SKM-1 (cell line): ENCODE measurements around the gene HERC2.

ENCODE experiments used
- DNase-seq: peaks from one replicate; lab custom pipeline; 2025; ENCODE audit not compliant: unreplicated experiment; lab: John Stamatoyannopoulos, UW

The HERC2 gene

DNA sequence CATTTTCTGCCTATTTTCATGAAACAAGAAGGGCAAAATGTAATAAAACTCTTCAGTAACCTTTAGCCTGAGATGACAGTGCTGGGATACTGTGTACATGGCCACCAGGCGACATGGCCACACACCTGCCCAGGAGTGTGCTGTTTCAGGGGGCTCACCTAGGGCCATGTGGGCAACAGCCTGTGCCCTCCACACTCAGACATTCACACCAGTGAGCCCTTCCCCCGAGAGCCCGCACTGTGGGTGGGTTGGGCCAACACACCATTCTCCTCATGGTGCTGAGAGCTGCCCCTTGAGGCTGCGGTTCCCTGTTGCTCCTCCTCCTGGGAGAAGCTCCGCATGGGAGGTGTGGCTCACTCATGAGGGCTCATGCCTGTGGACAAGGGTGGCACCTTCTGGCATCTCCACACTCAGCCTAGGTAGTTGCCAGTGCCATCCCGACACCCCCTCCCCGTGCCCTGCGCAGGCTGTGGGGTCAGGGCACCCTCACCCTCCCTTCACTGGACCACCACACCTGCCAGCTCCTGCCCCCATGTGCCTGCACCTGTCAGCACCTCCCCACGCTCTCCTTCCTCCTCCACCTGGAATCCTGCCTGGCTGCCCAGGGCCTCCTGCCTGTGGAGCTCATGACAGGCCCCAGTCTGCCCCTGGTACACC lies 242.5 kb downstream of the HERC2 start:
- DNase-seq, result no peak

DNA sequence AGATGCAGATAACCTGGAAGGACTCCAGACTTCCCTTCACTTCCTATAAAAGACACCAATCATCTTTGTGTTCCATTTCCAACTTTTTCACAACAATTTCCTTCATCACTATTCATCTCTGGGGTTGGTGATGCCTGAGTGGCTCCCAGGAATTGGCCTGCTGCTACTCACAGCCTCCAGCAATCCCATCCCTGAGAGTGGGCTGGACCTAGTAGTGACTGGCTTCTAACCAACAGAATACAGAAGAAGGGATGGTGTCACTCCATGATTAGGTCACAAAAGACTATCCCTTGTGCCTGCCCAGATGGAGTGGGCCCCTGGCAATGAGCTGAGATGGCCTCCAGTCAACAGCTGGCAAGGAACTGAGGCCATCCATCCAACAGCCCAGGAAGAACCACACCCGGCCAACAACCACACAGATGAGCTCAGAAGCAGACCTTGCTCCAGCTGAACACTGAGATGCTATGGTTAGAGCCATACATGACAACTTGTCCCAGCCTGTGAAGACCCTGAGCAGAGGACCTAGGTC lies 243.7 kb downstream of the HERC2 start:
- no peak for DNase-seq

DNA sequence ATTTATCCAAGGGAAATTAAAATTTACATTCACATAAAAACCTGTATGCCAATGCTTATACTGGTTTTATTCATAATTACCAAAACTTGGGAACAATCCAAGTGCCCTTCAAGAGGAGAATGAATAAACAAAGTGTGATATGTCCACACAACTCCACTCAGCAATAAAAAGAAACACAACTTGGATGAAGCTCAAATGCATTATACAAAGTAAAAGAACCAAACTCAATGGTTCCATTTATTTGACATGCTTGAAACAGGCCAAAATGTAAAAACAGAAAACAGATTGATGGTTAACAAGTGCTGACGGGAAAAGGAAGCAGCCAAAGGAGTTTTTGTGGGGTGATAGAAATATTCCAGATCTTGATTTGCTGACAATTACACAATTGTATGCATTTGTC lies 246.4 kb downstream of the HERC2 start:
- DNase-seq, result no peak

DNA sequence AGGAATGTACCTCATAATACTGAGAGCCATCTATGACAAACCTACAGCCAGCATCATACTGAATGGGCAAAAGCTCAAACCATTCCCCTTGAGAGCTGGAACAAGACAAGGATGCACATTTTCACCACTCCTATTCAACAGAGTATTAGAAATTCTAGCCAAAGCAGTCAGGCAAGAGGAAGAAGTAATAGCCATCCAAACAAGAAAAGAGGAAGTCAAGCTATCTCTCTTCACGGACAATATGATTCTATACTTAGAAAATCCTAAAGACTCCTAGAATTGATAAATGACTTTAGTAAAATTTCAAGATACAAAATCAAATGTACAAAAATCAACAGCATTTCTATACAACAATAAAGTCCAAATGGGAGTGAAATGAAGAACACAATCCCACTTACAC lies 253.0 kb downstream of the HERC2 start:
- peak; percentile 10 for DNase-seq

DNA sequence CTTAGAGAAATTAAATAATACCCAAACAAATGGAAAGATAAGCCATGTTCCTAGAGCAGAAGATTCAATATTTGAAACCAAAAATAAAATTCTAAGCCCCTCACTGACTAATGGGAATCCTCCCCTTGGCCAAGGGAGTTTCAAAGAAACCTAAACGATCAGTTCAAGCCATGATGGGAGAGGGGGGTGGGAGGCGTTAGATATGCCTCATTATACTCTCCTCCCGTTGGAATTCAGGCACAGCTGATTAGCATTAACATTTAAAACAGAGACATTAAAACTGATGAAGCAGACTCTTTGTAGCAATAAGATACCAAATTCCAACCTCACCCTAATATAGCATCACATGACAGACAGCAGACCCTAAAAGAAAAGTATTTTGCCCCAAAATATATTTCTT lies 255.7 kb downstream of the HERC2 start:
- DNase-seq, result no peak
